Lung (tissue), 12 donors: ENCODE results near the gene LRIG1. TPM values are rescaled to one million over a fixed set of nuclear protein-coding genes. Genes with fewer than 3 reads are reported as not detected.

Experiments
- ATAC-seq: fragments of 200-7000 bp; cut with Tn5 transposase; one replicate; pipeline ENCODE4 v1.9.1; 2020; ENCODE audit warnings: moderate number of reproducible peaks; ENCODE audit not compliant: insufficient read depth, low FRiP score
- DNase-seq, 3 donors: peaks; one replicate each; pipeline ENCODE4 v3.0.0-alpha.2; 2013 to 2017
- H3K27ac ChIP-seq, 2 donors: one replicate each; pipeline ENCODE4 v1.5.1; 2013; ENCODE audit warnings: mild to moderate bottlenecking in 2 of 2, moderate library complexity in 2 of 2, control low read depth in 1 of 2, inconsistent platforms in 1 of 2, low read depth in 1 of 2, low read length in 1 of 2
- H3K27me3 ChIP-seq, 3 donors: one replicate each; pipeline ENCODE4 v1.5.1; 2013; ENCODE audit warnings: low read length in 2 of 3; ENCODE audit not compliant: control insufficient read depth in 3 of 3, insufficient read depth in 3 of 3
- H3K36me3 ChIP-seq, 4 donors: one replicate each; pipeline ENCODE4 v1.5.1; 2013; ENCODE audit warnings: low read length in 4 of 4, mild to moderate bottlenecking in 1 of 4, moderate library complexity in 1 of 4; ENCODE audit not compliant: control insufficient read depth in 4 of 4, insufficient read depth in 4 of 4
- H3K4me1 ChIP-seq, 5 donors: one replicate each; pipeline ENCODE4 v1.5.1; 2013; ENCODE audit warnings: low read length in 5 of 5, mild to moderate bottlenecking in 2 of 5, moderate library complexity in 1 of 5; ENCODE audit not compliant: control insufficient read depth in 5 of 5, insufficient read depth in 5 of 5
- H3K4me3 ChIP-seq: one replicate; pipeline ENCODE4 v1.5.1; 2013; ENCODE audit warnings: mild to moderate bottlenecking, control low read depth, moderate library complexity
- H3K9ac ChIP-seq, 2 donors: one replicate each; pipeline ENCODE4 v1.5.1; 2013; ENCODE audit warnings: low read length in 2 of 2, control low read depth in 1 of 2; ENCODE audit not compliant: insufficient read depth in 1 of 2
- H3K9me3 ChIP-seq, 4 donors: one replicate each; pipeline ENCODE4 v1.5.1; 2013; ENCODE audit warnings: low read length in 3 of 4, mild to moderate bottlenecking in 1 of 4, moderate library complexity in 1 of 4; ENCODE audit not compliant: control insufficient read depth in 4 of 4, insufficient read depth in 3 of 4
- CTCF ChIP-seq: IDR thresholded peaks from 2 replicates; pipeline ENCODE4 v1.5.1; 2012; ENCODE audit warnings: mild to moderate bottlenecking; ENCODE audit errors: control extremely low read depth, extremely low read depth
- whole genome bisulfite sequencing, 2 donors: extraction: QIAGEN DNeasy Blood & Tissue Kit; methylation state at CpG; one replicate each; pipeline ENCODE4 v1.1.7; 2013; 5-methylcytosine and 5-hydroxymethylcytosine counted together
- polyA plus RNA-seq, 2 donors: library from polyadenylated mRNA; stranded (reverse); fragments of 200-250 nt; gene quantifications; one replicate each; pipeline ENCODE4 v1.2.1, GENCODE V29; 2013
- total RNA-seq, 2 donors: library from RNA; depleted of rRNA in 1 of 2; stranded (reverse); fragments of >200 nt in 1 of 2; gene quantifications; one replicate each; pipeline ENCODE4 v1.2.1, GENCODE V29; 2014 to 2021
- donor health status: control.
- donor health status: control.
- donor health status: Bipolar disorder and iron deficiency.
- donor health status: healthy.
- donor health status: DM: yes; HTN: yes; CAD: no.

Gene LRIG1
- total and polyA plus RNA-seq, 4 donors = 21.9 to 97.4 (median 42.2) TPM

- H3K27me3 ChIP-seq = no peaks in the 10 kb centered on the region
- no peaks in the 10 kb centered on the region for H3K9me3 ChIP-seq
- no peak for TF ChIP-seq CTCF
- 88 to 96% methylated on average over 10 of the region's 10 CpGs for WGBS, 2 donors
- H3K36me3 ChIP-seq = peaks cover 4 to 42% (median 21%) of the 10 kb centered on the region in 4 donors
- no peak overlapping the region for H3K27ac ChIP-seq
- H3K9ac ChIP-seq = no peak overlapping the region
- DNase-seq (no peak), ATAC-seq (no peak)
- H3K4me3 ChIP-seq = no peak overlapping the region
- peaks cover 0 to 11% (median 3%) of the 10 kb centered on the region in 5 donors for H3K4me1 ChIP-seq
Measured at GRCh38 chr3:66399529-66400232, 101.1 kb downstream of the LRIG1 start.

GRCh38 chr3:66398228-66399025, 102.4 kb downstream of the LRIG1 start:
- no peaks in the 10 kb centered on the region for H3K9me3 ChIP-seq
- no peaks in the 10 kb centered on the region for H3K27me3 ChIP-seq
- ATAC-seq (no peak), DNase-seq (peak in 1 of 3 donors; percentile 26)
- TF ChIP-seq CTCF = no peak
- peaks cover 0 to 9% (median 3%) of the 10 kb centered on the region in 5 donors for H3K4me1 ChIP-seq
- H3K9ac ChIP-seq = no peak overlapping the region
- 82 to 89% methylated on average over 9 of the region's 9 CpGs for WGBS, 2 donors
- no peak overlapping the region for H3K4me3 ChIP-seq
- H3K36me3 ChIP-seq = peaks cover under 1 to 47% (median 21%) of the 10 kb centered on the region in 4 donors
- H3K27ac ChIP-seq = peak overlapping the region in 1 of 2 donors; percentile 18

- DNase-seq = no peak
- Histone ChIP-seq H3K27ac (no peak overlapping the region), H3K27me3 (no peaks in the 10 kb centered on the region), H3K9ac (no peak overlapping the region), H3K9me3 (peaks cover 0 to 2% (median 0%) of the 10 kb centered on the region in 4 donors), H3K36me3 (peaks cover 2 to 51% (median 23%) of the 10 kb centered on the region in 4 donors), H3K4me1 (peaks cover 0 to 9% (median 5%) of the 10 kb centered on the region in 5 donors), H3K4me3 (no peak overlapping the region)
- no peak for TF ChIP-seq CTCF
- 49 to 64% methylated on average over 2 of the region's 2 CpGs for WGBS, 2 donors
- no peak for ATAC-seq
Measured at GRCh38 chr3:66397745-66398144, 103.1 kb downstream of the LRIG1 start.
